ENCODE results near the gene MICALL2. TPM values are rescaled to one million over a fixed set of nuclear protein-coding genes. Genes with fewer than 3 reads are reported as not detected.

MICALL2 gene
- polyA plus RNA-seq, 1 donor from 2014 or later = 12.8 TPM

- Histone ChIP-seq H2AFZ (ENCODE audit: low read depth, low read length) (no peak overlapping the region), H3K4me3 (ENCODE audit: low read length) (no peak overlapping the region), H3K79me2 (replicated peaks; ENCODE audit: insufficient read depth, low read length) (no peaks in the 10 kb centered on the region), H3K9me3 (ENCODE audit: low read length) (no peaks in the 10 kb centered on the region), H4K20me1 (ENCODE audit: insufficient read depth) (no peaks in the 10 kb centered on the region), H3K4me2 (ENCODE audit: low read length) (no peak overlapping the region), H3K36me3 (ENCODE audit: insufficient read depth, low read length) (no peaks in the 10 kb centered on the region), H3K27ac (ENCODE audit: low read length) (no peak overlapping the region), H3F3A (ENCODE audit: insufficient read depth, low read length, poor library complexity, severe bottlenecking) (no peaks in the 10 kb centered on the region), H3K9ac (ENCODE audit: low read length) (no peak overlapping the region), H3K9me2 (ENCODE audit: insufficient read depth, low read length) (no peaks in the 10 kb centered on the region), H3K27me3 (ENCODE audit: insufficient read depth, low read depth, low read length) (no peaks in the 10 kb centered on the region)
- TF ChIP-seq EP300 (conservative IDR thresholded peaks at IDR 0.05; ENCODE audit: poor library complexity, severe bottlenecking) (no peak), MXI1 (conservative IDR thresholded peaks at IDR 0.05; ENCODE audit: poor library complexity, severe bottlenecking) (no peak), POLR2AphosphoS5 (IDR thresholded peaks at IDR 0.05) (no peak), RAD21 (conservative IDR thresholded peaks at IDR 0.05) (no peak), TAF1 (IDR thresholded peaks at IDR 0.05; ENCODE audit: low read depth) (no peak), CTCF (IDR thresholded peaks at IDR 0.05; ENCODE audit: poor library complexity, severe bottlenecking) (no peak), SMC3 (conservative IDR thresholded peaks at IDR 0.05; ENCODE audit: poor library complexity) (no peak), EZH2 (IDR thresholded peaks at IDR 0.05; ENCODE audit: borderline replicate concordance, insufficient read depth, low read length, poor library complexity, severe bottlenecking) (no peak), REST (IDR thresholded peaks at IDR 0.05; ENCODE audit: borderline replicate concordance) (no peak)
These were observed 11.6 kb downstream of the MICALL2 start for GRCh38 chr7:1447551-1448244.

GRCh38 chr7:1447112-1447511 lies 12.2 kb downstream of the MICALL2 start:
- Histone ChIP-seq H3K36me3 (ENCODE audit: insufficient read depth, low read length) (no peaks in the 10 kb centered on the region), H3K27me3 (ENCODE audit: insufficient read depth, low read depth, low read length) (no peaks in the 10 kb centered on the region), H3K79me2 (replicated peaks; ENCODE audit: insufficient read depth, low read length) (no peaks in the 10 kb centered on the region), H3K4me2 (ENCODE audit: low read length) (no peak overlapping the region), H3K27ac (ENCODE audit: low read length) (no peak overlapping the region), H4K20me1 (ENCODE audit: insufficient read depth) (no peaks in the 10 kb centered on the region), H3F3A (ENCODE audit: insufficient read depth, low read length, poor library complexity, severe bottlenecking) (no peaks in the 10 kb centered on the region), H3K4me3 (ENCODE audit: low read length) (no peak overlapping the region), H3K9me2 (ENCODE audit: insufficient read depth, low read length) (no peaks in the 10 kb centered on the region), H2AFZ (ENCODE audit: low read depth, low read length) (no peak overlapping the region), H3K9ac (ENCODE audit: low read length) (no peak overlapping the region), H3K9me3 (ENCODE audit: low read length) (no peaks in the 10 kb centered on the region)
- no peak for TF ChIP-seq SMC3 (conservative IDR thresholded peaks at IDR 0.05; ENCODE audit: poor library complexity)
- no peak for TF ChIP-seq EZH2 (IDR thresholded peaks at IDR 0.05; ENCODE audit: borderline replicate concordance, insufficient read depth, low read length, poor library complexity, severe bottlenecking)

Measured in neural cell (in vitro differentiated cells).